Right atrium auricular region (tissue), 2 donors: Measurements from ENCODE around the gene ZMIZ1. TPM values are rescaled to one million over a fixed set of nuclear protein-coding genes. Genes with fewer than 3 reads are reported as not detected.

ENCODE experiments used
- DNase-seq: peaks from one replicate; pipeline ENCODE4 v3.0.0-alpha.2; 2019; ENCODE audit warnings: low spot score
- H3K27ac ChIP-seq, 2 donors: fragments of 200-600 bp; sonication (generic); 1 replicate in 1 of 2; 2 replicates in 1 of 2; pipeline ENCODE4 v1.5.1; 2016 to 2019
- H3K27me3 ChIP-seq, 2 donors: fragments of 200-600 bp; sonication (generic); one replicate each; pipeline versions ENCODE4 v1.5.1 to v1.6.0; 2017 to 2019
- H3K36me3 ChIP-seq: fragments of 200-600 bp; sonication (generic); one replicate; pipeline ENCODE4 v1.5.1; 2016
- H3K4me1 ChIP-seq, 2 donors: fragments of 200-600 bp; sonication (generic); one replicate each; pipeline versions ENCODE4 v1.5.1 to v1.6.0; 2017 to 2019
- H3K4me3 ChIP-seq, 2 donors: fragments of 200-600 bp; sonication (generic); 1 replicate in 1 of 2; 2 replicates in 1 of 2; pipeline ENCODE4 v1.5.1; 2017 to 2019; ENCODE audit warnings: mild to moderate bottlenecking in 1 of 2, moderate library complexity in 1 of 2
- H3K9me3 ChIP-seq, 2 donors: fragments of 200-600 bp; sonication (generic); one replicate each; pipeline ENCODE4 v1.5.1; 2019
- CTCF ChIP-seq, 2 donors: fragments of 200-600 bp; sonication (generic); IDR thresholded peaks; one replicate each; pipeline ENCODE4 v1.5.1; 2019; ENCODE audit warnings: antibody characterized with exemption in 2 of 2
- total RNA-seq, 2 donors: library from RNA; depleted of rRNA; stranded (reverse); fragments of >200 nt; gene quantifications; one replicate each; pipeline ENCODE4 v1.1.0, GENCODE V29; 2016

ZMIZ1 gene
- total RNA-seq, 2 donors from 2014 or later: 59.3 to 71.0 TPM

- Histone ChIP-seq H3K4me1 (peaks cover 0 to 59% of the 10 kb centered on the region in 2 donors), H3K9me3 (no peaks in the 10 kb centered on the region), H3K36me3 (peaks cover 51% of the 10 kb centered on the region), H3K27me3 (no peaks in the 10 kb centered on the region), H3K4me3 (no peak overlapping the region), H3K27ac (no peak overlapping the region)
- no peak for TF ChIP-seq CTCF (IDR thresholded peaks at IDR 0.05)
- no peak for DNase-seq
Measured at GRCh38 chr10:79226391-79227245, 157.9 kb downstream of the ZMIZ1 start.

- no peak for TF ChIP-seq CTCF (IDR thresholded peaks at IDR 0.05)
- no peaks in the 10 kb centered on the region for H3K27me3 ChIP-seq
- DNase-seq: no peak
- no peak overlapping the region for H3K4me3 ChIP-seq
- H3K36me3 ChIP-seq: peaks cover 60% of the 10 kb centered on the region
- no peaks in the 10 kb centered on the region for H3K9me3 ChIP-seq
- peaks cover 0 to 39% of the 10 kb centered on the region in 2 donors for H3K4me1 ChIP-seq
- H3K27ac ChIP-seq: no peak overlapping the region
Measured at GRCh38 chr10:79229071-79229541, 160.3 kb downstream of the ZMIZ1 start.

GRCh38 chr10:79229830-79230327, 161.1 kb downstream of the ZMIZ1 start:
- H3K4me3 ChIP-seq: no peak overlapping the region
- peaks cover 0 to 39% of the 10 kb centered on the region in 2 donors for H3K4me1 ChIP-seq
- no peak for DNase-seq
- H3K27ac ChIP-seq: no peak overlapping the region
- peaks cover 54% of the 10 kb centered on the region for H3K36me3 ChIP-seq
- TF ChIP-seq CTCF (IDR thresholded peaks at IDR 0.05): no peak
- no peaks in the 10 kb centered on the region for H3K9me3 ChIP-seq
- H3K27me3 ChIP-seq: no peaks in the 10 kb centered on the region

DNA sequence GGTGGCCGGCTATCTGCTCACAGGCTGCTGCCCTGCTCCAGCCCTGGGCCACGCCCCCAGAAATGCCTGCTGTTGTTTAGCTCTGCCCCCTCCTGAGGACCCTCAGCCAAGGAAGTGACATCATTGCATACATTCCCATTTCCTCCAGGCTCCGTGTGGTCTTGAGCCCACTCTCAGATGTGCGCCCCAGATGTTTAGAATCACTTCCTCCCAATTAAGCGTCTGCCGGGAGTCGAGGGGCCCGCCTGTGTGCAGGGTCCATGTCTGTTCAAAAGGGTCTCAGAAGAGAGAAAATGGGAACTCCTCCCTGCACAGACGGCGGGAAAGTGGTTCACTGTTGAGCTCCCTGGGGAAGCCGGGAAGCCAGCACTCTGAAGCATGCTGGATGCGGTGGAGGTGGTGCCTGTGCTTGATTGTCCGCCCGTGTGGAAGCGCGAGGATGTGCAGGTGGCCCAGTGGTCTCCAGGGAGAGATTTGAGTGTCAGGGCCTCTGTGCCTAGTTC, 161.6 kb downstream of the ZMIZ1 start:
- no peak overlapping the region for H3K4me3 ChIP-seq
- TF ChIP-seq CTCF (IDR thresholded peaks at IDR 0.05): no peak
- peaks cover 53% of the 10 kb centered on the region for H3K36me3 ChIP-seq
- H3K4me1 ChIP-seq: peaks cover 0 to 42% of the 10 kb centered on the region in 2 donors
- no peak for DNase-seq
- H3K27me3 ChIP-seq: no peaks in the 10 kb centered on the region
- H3K27ac ChIP-seq: no peak overlapping the region
- no peaks in the 10 kb centered on the region for H3K9me3 ChIP-seq

DNA sequence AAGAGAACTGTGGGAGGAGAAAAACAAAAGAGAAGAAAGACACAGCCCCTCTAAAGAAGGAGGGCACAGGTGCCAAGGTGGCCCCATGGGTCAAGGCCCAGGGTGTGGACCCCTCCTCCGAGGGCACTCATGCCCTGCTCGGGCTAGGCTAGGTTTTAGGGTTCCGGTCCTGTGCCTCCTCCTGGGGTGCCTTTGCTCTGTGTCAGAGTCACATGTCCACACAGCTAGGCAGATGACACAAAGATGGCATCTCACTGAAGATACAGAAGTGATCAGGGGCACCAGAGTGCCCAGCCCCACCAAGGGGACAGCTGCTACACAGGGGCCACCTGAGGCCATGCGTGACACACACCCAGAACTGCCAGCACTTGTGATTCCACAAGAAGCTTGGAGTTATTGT, 162.1 kb downstream of the ZMIZ1 start:
- TF ChIP-seq CTCF (IDR thresholded peaks at IDR 0.05): no peak

More for the DNA sequence above, 162.1 kb downstream of the ZMIZ1 start:
- Histone ChIP-seq H3K27ac (no peak overlapping the region), H3K27me3 (no peaks in the 10 kb centered on the region), H3K4me1 (peaks cover 0 to 45% of the 10 kb centered on the region in 2 donors), H3K4me3 (no peak overlapping the region), H3K36me3 (peaks cover 49% of the 10 kb centered on the region), H3K9me3 (no peaks in the 10 kb centered on the region)
- no peak for DNase-seq
